Hematopoietic multipotent progenitor cell (in vitro differentiated cells): Measurements from ENCODE around the gene BPI. TPM values are rescaled to one million over a fixed set of nuclear protein-coding genes. Genes with fewer than 3 reads are reported as not detected.
"Not testable (repeated sequence)": the region's sequence is repeated elsewhere in the genome, so short reads cannot be mapped to it uniquely, and the experiment has no call there.

Experiments
- DNase-seq, 3 donors: peaks; one replicate each; pipeline ENCODE4 v3.0.0-alpha.2; 2011 to 2015; ENCODE audit warnings: low read depth in 2 of 3, low spot score in 2 of 3
- total RNA-seq: library from RNA; depleted of rRNA; stranded (reverse); fragments of >200 nt; gene quantifications from one replicate; pipeline ENCODE4 v1.2.3, GENCODE V29; 2012

Gene BPI
- total RNA-seq, 1 donor = 0.27 TPM

GRCh38 chr20:38300438-38300837 is 3.5 kb upstream of the BPI start:
- DNase-seq = no peak

GRCh38 chr20:38301309-38301708 is 2.6 kb upstream of the BPI start:
- no peak for DNase-seq

- DNase-seq = no peak
Measured at GRCh38 chr20:38302786-38303185, 1.2 kb upstream of the BPI start.

GRCh38 chr20:38304845-38305447 is 990 bp downstream of the BPI start:
- peak in 2 of 3 donors; percentile 45 to 64 for DNase-seq

GRCh38 chr20:38305541-38305940 is 1.6 kb downstream of the BPI start:
- no peak for DNase-seq

- DNase-seq = no peak
Measured at GRCh38 chr20:38306379-38306778, 2.4 kb downstream of the BPI start.

GRCh38 chr20:38307371-38308046 is 3.6 kb downstream of the BPI start:
- DNase-seq = no peak

GRCh38 chr20:38308047-38308438 is 4.1 kb downstream of the BPI start:
- no peak for DNase-seq

GRCh38 chr20:38308447-38308846 is 4.5 kb downstream of the BPI start:
- DNase-seq = no peak

GRCh38 chr20:38311091-38311490 is 7.1 kb downstream of the BPI start:
- no peak for DNase-seq

- DNase-seq = no peak
Measured at GRCh38 chr20:38311491-38311890, 7.5 kb downstream of the BPI start.

GRCh38 chr20:38313676-38314075 is 9.7 kb downstream of the BPI start:
- DNase-seq = no peak

GRCh38 chr20:38314350-38314749 is 10.4 kb downstream of the BPI start:
- not testable (repeated sequence) for DNase-seq

- DNase-seq = no peak
Measured at GRCh38 chr20:38315290-38315966, 11.5 kb downstream of the BPI start.

GRCh38 chr20:38316341-38316740 is 12.4 kb downstream of the BPI start:
- DNase-seq = no peak

GRCh38 chr20:38317422-38317821 is 13.5 kb downstream of the BPI start:
- no peak for DNase-seq

- DNase-seq = no peak
Measured at GRCh38 chr20:38320221-38320620, 16.3 kb downstream of the BPI start.

- DNase-seq = peak in 2 of 3 donors; percentile 39 to 62
Measured at GRCh38 chr20:38321959-38322598, 18.1 kb downstream of the BPI start.

GRCh38 chr20:38324159-38324558 is 20.2 kb downstream of the BPI start:
- DNase-seq = no peak

- no peak for DNase-seq
Measured at GRCh38 chr20:38325167-38325566, 21.2 kb downstream of the BPI start.

- DNase-seq = no peak
Measured at GRCh38 chr20:38325905-38326304, 21.9 kb downstream of the BPI start.

GRCh38 chr20:38326309-38326708 is 22.4 kb downstream of the BPI start:
- DNase-seq = no peak
